IMR-90 (cell line): ENCODE results near the gene ACAP2. TPM values are rescaled to one million over a fixed set of nuclear protein-coding genes. Genes with fewer than 3 reads are reported as not detected.

Source experiments
- ATAC-seq: fragments of 200-7000 bp; cut with Tn5 transposase; 2 replicates; pipeline ENCODE4 v1.9.1; 2020; ENCODE audit warnings: low read depth, mild to moderate bottlenecking, moderate library complexity
- BruUV-seq: library from RNA; stranded (reverse); fragments of 400-500 nt; replicated peaks from 2 replicates; lab custom pipeline; 2021; lab: Mats Ljungman, UMichigan
- CTCF ChIA-PET: fragments of 300-600 bp; formaldehyde crosslinking; extraction: SDS; loops from one replicate; lab custom pipeline; 2021; ENCODE audit warnings: antibody characterized with exemption; lab: Yijun Ruan, JAX
- POLR2A ChIA-PET: fragments of 300-600 bp; sonication (Branson Sonifier 250); formaldehyde crosslinking; loops from one replicate; lab custom pipeline; 2022; ENCODE audit warnings: antibody characterized with exemption; ENCODE audit not compliant: unreplicated experiment; lab: Charles Lee
- DNase-seq: peaks from one replicate; pipeline ENCODE4 v3.0.0; 2013
- H2AFZ ChIP-seq: replicated peaks from 2 replicates; pipeline ENCODE3; 2013; ENCODE audit warnings: low read length, mild to moderate bottlenecking; ENCODE audit not compliant: poor library complexity
- H2AK5ac ChIP-seq: 2 replicates; pipeline ENCODE4 v1.6.1; 2013; ENCODE audit warnings: low read depth, low read length, inconsistent platforms
- H2AK9ac ChIP-seq: replicated peaks from 2 replicates; pipeline ENCODE3; 2013; ENCODE audit warnings: mild to moderate bottlenecking, low read depth, low read length, moderate library complexity; ENCODE audit not compliant: poor library complexity
- H2BK120ac ChIP-seq: 2 replicates; pipeline ENCODE4 v1.6.1; 2013; ENCODE audit warnings: low read depth, low read length, inconsistent platforms
- H2BK15ac ChIP-seq: 3 replicates; pipeline ENCODE4 v1.6.1; 2013; ENCODE audit warnings: low read depth, low read length, inconsistent platforms
- H2BK20ac ChIP-seq: 2 replicates; pipeline ENCODE4 v1.6.1; 2013; ENCODE audit warnings: low read depth, mild to moderate bottlenecking, inconsistent platforms, low read length, moderate library complexity
- H2BK5ac ChIP-seq: 2 replicates; pipeline ENCODE4 v1.6.1; 2013; ENCODE audit warnings: mild to moderate bottlenecking, low read depth, low read length, inconsistent platforms; ENCODE audit not compliant: poor library complexity, severe bottlenecking
- H3K14ac ChIP-seq: replicated peaks from 2 replicates; pipeline ENCODE4 v1.6.1; 2013; ENCODE audit warnings: low read depth, low read length, inconsistent platforms
- H3K18ac ChIP-seq: 2 replicates; pipeline ENCODE4 v1.6.1; 2013; ENCODE audit warnings: low read depth, low read length, control low read depth
- H3K23ac ChIP-seq: 2 replicates; pipeline ENCODE4 v1.6.1; 2013; ENCODE audit warnings: low read depth, low read length, inconsistent platforms
- H3K27ac ChIP-seq: 2 replicates; pipeline ENCODE4 v1.5.1; 2013; ENCODE audit warnings: mild to moderate bottlenecking, control low read depth, low read length; ENCODE audit not compliant: insufficient read depth
- H3K27me3 ChIP-seq: 2 replicates; pipeline ENCODE4 v1.6.1; 2013; ENCODE audit warnings: low read length; ENCODE audit not compliant: control insufficient read depth, insufficient read depth
- H3K36me3 ChIP-seq: 2 replicates; pipeline ENCODE4 v1.6.1; 2013; ENCODE audit warnings: low read length, mixed read lengths; ENCODE audit not compliant: control insufficient read depth, insufficient read depth
- H3K4ac ChIP-seq: 2 replicates; pipeline ENCODE4 v1.6.1; 2013; ENCODE audit warnings: low read depth, low read length, inconsistent platforms
- H3K4me1 ChIP-seq: 2 replicates; pipeline ENCODE4 v1.6.1; 2013; ENCODE audit warnings: low read length, mixed read lengths; ENCODE audit not compliant: control insufficient read depth, insufficient read depth
- H3K4me2 ChIP-seq: 2 replicates; pipeline ENCODE4 v1.6.1; 2013; ENCODE audit warnings: low read depth, mild to moderate bottlenecking, control low read depth, low read length, moderate library complexity
- H3K4me3 ChIP-seq: 2 replicates; pipeline ENCODE4 v1.5.1; 2013; ENCODE audit warnings: low read depth, mild to moderate bottlenecking, control low read depth, low read length, moderate library complexity; ENCODE audit not compliant: insufficient read depth
- H3K56ac ChIP-seq: 2 replicates; pipeline ENCODE4 v1.6.1; 2013; ENCODE audit warnings: low read length, inconsistent platforms; ENCODE audit not compliant: insufficient read depth; ENCODE audit errors: extremely low read depth
- H3K79me1 ChIP-seq, 2 experiments: 2 replicates each; pipeline ENCODE4 v1.6.1; 2013; ENCODE audit warnings: low read length in 2 of 2, inconsistent platforms in 1 of 2, low read depth in 1 of 2
- H3K9ac ChIP-seq: 2 replicates; pipeline ENCODE4 v1.6.1; 2013; ENCODE audit warnings: low read depth, low read length, control low read depth
- H3K9me1 ChIP-seq: 2 replicates; pipeline ENCODE4 v1.6.1; 2013; ENCODE audit warnings: low read length, inconsistent platforms; ENCODE audit not compliant: insufficient read depth
- H3K9me3 ChIP-seq: 2 replicates; pipeline ENCODE4 v1.6.1; 2013; ENCODE audit warnings: low read length; ENCODE audit not compliant: control insufficient read depth, insufficient read depth
- H4K20me1 ChIP-seq: 2 replicates; pipeline ENCODE4 v1.6.1; 2013; ENCODE audit warnings: low read length, inconsistent platforms; ENCODE audit not compliant: insufficient read depth
- H4K5ac ChIP-seq: 2 replicates; pipeline ENCODE4 v1.6.1; 2013; ENCODE audit warnings: mild to moderate bottlenecking, low read depth, low read length, control low read depth
- H4K8ac ChIP-seq, 2 experiments: 2 replicates each; pipeline ENCODE4 v1.6.1; 2013; ENCODE audit warnings: low read depth in 2 of 2, low read length in 2 of 2, control low read depth in 1 of 2, inconsistent platforms in 1 of 2
- H4K91ac ChIP-seq: 2 replicates; pipeline ENCODE4 v1.6.1; 2013; ENCODE audit warnings: low read depth, low read length, inconsistent platforms; ENCODE audit not compliant: insufficient read depth
- NFE2L2 ChIP-seq: fragments of 150-350 bp; IDR thresholded peaks from 2 replicates; pipeline ENCODE4 v1.6.1; 2016; ENCODE audit warnings: low read depth, mild to moderate bottlenecking, low read length
- RAD21 ChIP-seq: IDR thresholded peaks from 2 replicates; pipeline ENCODE4 v1.6.1; 2012; ENCODE audit warnings: low read length, improper control_type of control experiment
- WGBS, 2 experiments: methylation state at CpG; one replicate each; pipeline versions ENCODE4 v1.1.5 to v1.1.7; 2013; ENCODE audit warnings: missing lambda C conversion rate in 2 of 2; ENCODE audit not compliant: insufficient read length in 1 of 2; ENCODE audit errors: extremely low coverage in 2 of 2; 5-methylcytosine and 5-hydroxymethylcytosine counted together
- dilution Hi-C: fragments of 300-500 bp; cut with HindIII; formaldehyde crosslinking; loops from one replicate; pipeline ENCODE4 v1.14.3; 2018; ENCODE audit warnings: low sequenced_read_pairs; ENCODE audit not compliant: unreplicated experiment
- in situ Hi-C: fragments of 300-500 bp; cut with MboI; formaldehyde crosslinking; loops from 3 replicates; pipeline ENCODE4 v1.14.3; 2019; ENCODE audit warnings: low sequenced_read_pairs, inconsistent platforms, mixed read lengths
- intact Hi-C: fragments of 100-400 bp; cut with micrococcal nuclease; formaldehyde crosslinking; loops from 2 replicates; pipeline ENCODE4 v1.10.0; 2022
- polyA plus RNA-seq, 3 experiments: library from polyadenylated mRNA; depleted of rRNA; stranded (reverse); fragments of >200 nt; gene quantifications; 2 replicates each; pipeline ENCODE4 v1.2.3, GENCODE V29; 2012; ENCODE audit warnings: low replicate concordance in 1 of 3
- total RNA-seq: library from RNA; depleted of rRNA; stranded (reverse); fragments of >200 nt; gene quantifications from 2 replicates; pipeline ENCODE4 v1.2.3, GENCODE V29; 2012

ACAP2 gene
- total and polyA plus RNA-seq, 2 of the 4 experiments (the other 2 are of a cell fraction) = 11.9 to 35.1 TPM

- no peak overlapping the region for H3K27ac ChIP-seq
- no peak overlapping the region for H3K9ac ChIP-seq
- BruUV-seq = no TSS peak
- no peak overlapping the region for H3K14ac ChIP-seq
- H3K23ac ChIP-seq = no peak overlapping the region
- H4K5ac ChIP-seq = no peak overlapping the region
- H3K4me2 ChIP-seq = no peak overlapping the region
- CTCF ChIA-PET = no interaction called here
- no peak overlapping the region for H3K4me3 ChIP-seq
- H4K20me1 ChIP-seq = peaks cover 10% of the 10 kb centered on the region
- H3K56ac ChIP-seq = no peak overlapping the region
- POLR2A ChIA-PET = no interaction called here
- peaks cover 25 to 51% of the 10 kb centered on the region in 2 experiments for H3K79me1 ChIP-seq
- H3K4me1 ChIP-seq = 0 out of 2 replicates have a peak, but pooled peaks cover 2% of the 10 kb centered on the region
- H4K91ac ChIP-seq = no peak overlapping the region
- no peak for ATAC-seq
- no peaks in the 10 kb centered on the region for H3K27me3 ChIP-seq
- H2BK15ac ChIP-seq = no peak overlapping the region
- H3K9me3 ChIP-seq = no peaks in the 10 kb centered on the region
- H2BK120ac ChIP-seq = no peak overlapping the region
- TF ChIP-seq NFE2L2 (no peak), RAD21 (no peak)
- no peak overlapping the region for H2BK5ac ChIP-seq
- in situ Hi-C loops (no loop called here), dilution Hi-C loops (no loop called here), intact Hi-C loops (no loop called here)
- no peak overlapping the region for H4K8ac ChIP-seq
- no peak overlapping the region for H3K18ac ChIP-seq
- 98% methylated on average over 11 of the region's 24 CpGs; no CpG with 5 or more reads in 1 of the 2 experiments for WGBS, 2 experiments
- H2AK9ac ChIP-seq = no peak overlapping the region
- H2AFZ ChIP-seq = no peak overlapping the region
- no peak overlapping the region for H2AK5ac ChIP-seq
- no peak overlapping the region for H2BK20ac ChIP-seq
- no peak for DNase-seq
- H3K4ac ChIP-seq = no peak overlapping the region
- H3K9me1 ChIP-seq = peaks cover 12% of the 10 kb centered on the region
- H3K36me3 ChIP-seq = peaks cover 1% of the 10 kb centered on the region; the same call in 1 of the 2 replicates
Observed at GRCh38 chr3:195247086-195247862, 195.5 kb downstream of the ACAP2 start.
